Measurements from ENCODE around the gene TUBB2B.
A peak's percentile ranks its signal among the peaks of the same experiment; 100 is the strongest.

DNA sequence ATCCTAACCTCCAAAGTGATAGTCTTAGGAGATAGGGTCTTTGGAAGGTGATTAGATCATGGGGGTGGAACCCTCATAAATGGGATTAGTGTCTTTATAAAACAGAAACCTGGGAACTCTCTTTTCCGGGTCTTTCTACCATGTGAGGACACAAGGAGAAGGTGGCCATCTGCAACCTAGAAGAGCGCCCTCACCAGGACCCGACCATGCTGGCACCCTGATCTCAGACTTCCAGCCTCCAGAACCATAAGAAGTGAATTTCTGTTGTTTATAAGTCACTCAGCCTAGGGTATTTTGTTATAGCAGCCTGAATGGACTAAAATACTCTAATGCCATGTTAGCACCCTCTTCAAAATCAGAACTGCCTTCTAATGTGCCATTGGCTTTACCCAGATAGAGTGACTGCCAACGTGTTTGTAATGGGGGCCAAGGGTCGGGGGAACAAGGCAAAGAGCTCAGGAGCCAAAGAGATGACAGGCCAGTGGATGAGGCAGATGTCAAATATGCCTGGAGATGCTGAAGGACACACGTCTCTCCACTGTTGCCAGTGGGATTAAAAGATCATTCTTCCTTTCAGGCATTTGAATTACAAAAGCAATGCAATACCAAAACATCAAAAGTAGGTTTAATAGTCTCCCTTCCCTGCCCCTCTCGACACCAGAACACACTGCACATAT, 21.0 kb downstream of the TUBB2B start:
- TF ChIP-seq, protein P1, sequence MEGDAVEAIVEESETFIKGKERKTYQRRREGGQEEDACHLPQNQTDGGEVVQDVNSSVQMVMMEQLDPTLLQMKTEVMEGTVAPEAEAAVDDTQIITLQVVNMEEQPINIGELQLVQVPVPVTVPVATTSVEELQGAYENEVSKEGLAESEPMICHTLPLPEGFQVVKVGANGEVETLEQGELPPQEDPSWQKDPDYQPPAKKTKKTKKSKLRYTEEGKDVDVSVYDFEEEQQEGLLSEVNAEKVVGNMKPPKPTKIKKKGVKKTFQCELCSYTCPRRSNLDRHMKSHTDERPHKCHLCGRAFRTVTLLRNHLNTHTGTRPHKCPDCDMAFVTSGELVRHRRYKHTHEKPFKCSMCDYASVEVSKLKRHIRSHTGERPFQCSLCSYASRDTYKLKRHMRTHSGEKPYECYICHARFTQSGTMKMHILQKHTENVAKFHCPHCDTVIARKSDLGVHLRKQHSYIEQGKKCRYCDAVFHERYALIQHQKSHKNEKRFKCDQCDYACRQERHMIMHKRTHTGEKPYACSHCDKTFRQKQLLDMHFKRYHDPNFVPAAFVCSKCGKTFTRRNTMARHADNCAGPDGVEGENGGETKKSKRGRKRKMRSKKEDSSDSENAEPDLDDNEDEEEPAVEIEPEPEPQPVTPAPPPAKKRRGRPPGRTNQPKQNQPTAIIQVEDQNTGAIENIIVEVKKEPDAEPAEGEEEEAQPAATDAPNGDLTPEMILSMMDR (conservative IDR thresholded peaks at IDR 0.05; ENCODE audit: low read length): peak; percentile 47
- no peak for TF ChIP-seq EZH2phosphoT487 (IDR thresholded peaks at IDR 0.05; ENCODE audit: borderline replicate concordance, low read depth, low read length)

Data from OCI-LY7 (cell line).